ENCODE results near the gene GJA1.
"Not testable (repeated sequence)": the region's sequence is repeated elsewhere in the genome, so short reads cannot be mapped to it uniquely, and the experiment has no call there.

The GJA1 gene

GRCh38 chr6:121437851-121438651 is 2.6 kb downstream of the GJA1 start:
- no peak for DNase-seq

DNA sequence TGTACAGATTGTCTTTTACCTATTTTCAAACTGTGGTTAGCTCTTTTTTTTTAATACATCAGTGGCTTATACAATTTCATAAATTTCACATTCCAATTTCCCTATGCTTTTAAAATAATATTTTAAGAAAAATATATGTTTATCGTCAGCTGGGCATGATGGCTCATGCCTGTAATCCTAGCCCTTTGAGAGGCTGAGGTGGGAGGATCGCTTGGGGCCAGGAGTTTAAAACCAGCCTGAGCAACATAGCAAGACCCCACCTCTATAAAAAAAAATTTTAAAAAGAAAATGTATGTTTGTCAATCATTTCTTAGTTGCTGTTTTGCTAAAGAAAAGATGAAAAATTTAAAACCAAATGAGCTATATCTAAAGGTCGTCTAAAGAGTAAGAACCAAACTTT is 3.4 kb downstream of the GJA1 start:
- no peak for DNase-seq

DNA sequence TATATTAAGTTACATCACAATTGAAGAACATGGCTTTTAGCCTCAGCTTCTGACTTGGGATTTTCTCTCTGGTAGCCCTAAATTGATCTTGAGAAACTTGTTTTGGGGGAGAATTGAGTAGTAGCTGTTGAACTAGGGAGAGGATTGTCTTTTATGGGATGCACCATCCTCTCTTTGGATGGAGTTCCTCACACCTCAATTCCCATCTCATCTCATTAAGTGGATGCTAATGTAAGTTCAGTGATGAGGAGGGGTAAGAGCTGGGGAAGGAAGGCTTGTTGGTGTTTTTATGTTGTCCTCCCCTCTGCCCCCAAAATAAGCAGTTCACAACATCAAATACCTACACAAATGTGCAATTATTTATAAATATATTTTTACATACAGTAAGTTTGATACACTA is 4.0 kb downstream of the GJA1 start:
- no peak for DNase-seq

DNA sequence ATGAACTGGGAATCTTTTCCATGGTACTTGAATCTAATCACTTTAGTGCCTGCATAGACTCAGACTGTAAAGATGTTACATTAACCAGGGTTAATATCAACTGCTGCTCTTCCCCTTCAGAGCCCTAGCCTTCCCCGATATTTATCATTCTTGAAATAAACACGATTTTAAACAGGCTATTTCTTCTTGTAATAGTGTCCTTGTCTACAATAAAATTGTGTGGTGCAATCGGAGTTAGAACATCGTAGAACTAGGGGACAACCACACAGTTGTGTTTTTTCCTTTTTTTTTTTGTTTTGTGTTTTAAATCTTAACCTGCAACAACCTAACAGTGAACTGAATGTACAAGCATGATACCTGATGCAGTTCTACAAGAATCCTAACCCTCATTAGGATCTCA is 4.5 kb downstream of the GJA1 start:
- no peak for DNase-seq

GRCh38 chr6:121441477-121441876 is 6.0 kb downstream of the GJA1 start:
- DNase-seq = no peak

DNA sequence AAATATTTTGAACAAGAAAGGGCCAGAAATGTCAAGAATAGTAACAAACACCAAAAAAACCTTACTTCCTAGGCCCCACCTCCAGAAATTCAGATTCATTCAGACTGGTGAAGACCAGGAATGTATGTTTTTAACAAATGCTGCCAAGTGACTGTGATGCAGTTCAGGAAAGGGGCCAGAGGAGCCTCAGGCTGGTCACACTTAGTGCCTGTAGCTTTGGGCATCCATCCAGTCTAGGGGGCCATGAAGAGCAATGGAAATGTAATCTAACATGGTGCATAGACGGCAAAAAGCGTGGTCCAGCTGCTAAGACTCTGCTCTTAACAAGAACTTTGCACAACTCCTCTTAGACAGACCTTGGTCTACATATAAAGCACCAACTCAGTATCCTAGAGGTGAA is 7.1 kb downstream of the GJA1 start:
- DNase-seq = no peak

- no peak for DNase-seq
These were observed 8.6 kb downstream of the GJA1 start for GRCh38 chr6:121443971-121444541.

GRCh38 chr6:121446705-121447104 is 11.3 kb downstream of the GJA1 start:
- not testable (repeated sequence) for DNase-seq

DNA sequence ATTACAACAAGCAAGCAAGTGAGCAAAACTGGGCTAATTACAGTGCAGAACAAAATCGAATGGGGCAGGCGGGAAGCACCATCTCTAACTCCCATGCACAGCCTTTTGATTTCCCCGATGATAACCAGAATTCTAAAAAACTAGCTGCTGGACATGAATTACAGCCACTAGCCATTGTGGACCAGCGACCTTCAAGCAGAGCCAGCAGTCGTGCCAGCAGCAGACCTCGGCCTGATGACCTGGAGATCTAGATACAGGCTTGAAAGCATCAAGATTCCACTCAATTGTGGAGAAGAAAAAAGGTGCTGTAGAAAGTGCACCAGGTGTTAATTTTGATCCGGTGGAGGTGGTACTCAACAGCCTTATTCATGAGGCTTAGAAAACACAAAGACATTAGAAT is 12.3 kb downstream of the GJA1 start:
- DNase-seq = not testable (repeated sequence)

DNA sequence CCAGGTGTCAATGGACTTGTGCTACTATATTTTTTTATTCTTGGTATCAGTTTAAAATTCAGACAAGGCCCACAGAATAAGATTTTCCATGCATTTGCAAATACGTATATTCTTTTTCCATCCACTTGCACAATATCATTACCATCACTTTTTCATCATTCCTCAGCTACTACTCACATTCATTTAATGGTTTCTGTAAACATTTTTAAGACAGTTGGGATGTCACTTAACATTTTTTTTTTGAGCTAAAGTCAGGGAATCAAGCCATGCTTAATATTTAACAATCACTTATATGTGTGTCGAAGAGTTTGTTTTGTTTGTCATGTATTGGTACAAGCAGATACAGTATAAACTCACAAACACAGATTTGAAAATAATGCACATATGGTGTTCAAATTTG is 13.1 kb downstream of the GJA1 start:
- not testable (repeated sequence) for DNase-seq

DNA sequence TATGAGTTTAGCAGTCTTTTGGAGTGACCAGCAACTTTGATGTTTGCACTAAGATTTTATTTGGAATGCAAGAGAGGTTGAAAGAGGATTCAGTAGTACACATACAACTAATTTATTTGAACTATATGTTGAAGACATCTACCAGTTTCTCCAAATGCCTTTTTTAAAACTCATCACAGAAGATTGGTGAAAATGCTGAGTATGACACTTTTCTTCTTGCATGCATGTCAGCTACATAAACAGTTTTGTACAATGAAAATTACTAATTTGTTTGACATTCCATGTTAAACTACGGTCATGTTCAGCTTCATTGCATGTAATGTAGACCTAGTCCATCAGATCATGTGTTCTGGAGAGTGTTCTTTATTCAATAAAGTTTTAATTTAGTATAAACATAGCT is 13.9 kb downstream of the GJA1 start:
- no peak for DNase-seq

GRCh38 chr6:121450242-121450641 is 14.8 kb downstream of the GJA1 start:
- DNase-seq = no peak

- DNase-seq = no peak
These were observed 15.8 kb downstream of the GJA1 start for GRCh38 chr6:121451250-121451649.

DNA sequence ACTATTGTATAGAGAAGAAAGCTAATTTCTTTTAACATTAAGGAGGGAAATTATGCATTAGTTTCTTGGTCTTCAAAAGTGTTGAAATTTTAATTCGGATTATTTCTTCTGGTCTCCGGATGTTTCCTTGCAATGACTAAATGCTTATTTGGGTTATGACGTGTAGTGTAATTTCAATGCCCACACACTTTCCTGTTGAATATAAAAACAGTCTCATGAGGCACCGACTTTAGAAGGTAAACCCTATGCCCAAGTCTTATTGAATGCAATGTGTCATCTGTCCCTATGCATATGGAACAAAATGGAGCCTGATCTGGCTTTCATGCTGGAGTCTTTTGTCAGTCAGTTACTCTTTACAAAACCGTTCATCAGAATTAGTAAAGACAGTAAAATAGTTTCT is 17.7 kb downstream of the GJA1 start:
- no peak for DNase-seq

DNA sequence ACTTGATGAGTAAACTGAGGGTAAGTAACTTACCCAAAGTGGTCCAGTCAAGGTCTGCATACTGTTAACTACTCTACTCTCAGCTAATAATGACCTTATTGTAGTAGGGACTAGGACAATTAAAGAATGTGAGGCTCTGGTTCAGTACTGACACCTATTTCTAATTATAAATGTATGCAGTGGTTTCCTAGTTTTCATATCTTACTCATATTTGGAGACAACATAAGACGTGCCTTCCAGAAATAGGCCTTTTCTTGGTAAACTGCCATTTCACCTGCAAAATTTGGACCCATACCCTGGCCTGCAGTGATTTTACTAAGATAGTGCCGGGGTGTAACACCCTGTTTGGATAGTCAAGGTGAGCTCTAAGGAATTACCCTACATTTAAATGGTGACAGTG is 24.7 kb downstream of the GJA1 start:
- no peak for DNase-seq

DNA sequence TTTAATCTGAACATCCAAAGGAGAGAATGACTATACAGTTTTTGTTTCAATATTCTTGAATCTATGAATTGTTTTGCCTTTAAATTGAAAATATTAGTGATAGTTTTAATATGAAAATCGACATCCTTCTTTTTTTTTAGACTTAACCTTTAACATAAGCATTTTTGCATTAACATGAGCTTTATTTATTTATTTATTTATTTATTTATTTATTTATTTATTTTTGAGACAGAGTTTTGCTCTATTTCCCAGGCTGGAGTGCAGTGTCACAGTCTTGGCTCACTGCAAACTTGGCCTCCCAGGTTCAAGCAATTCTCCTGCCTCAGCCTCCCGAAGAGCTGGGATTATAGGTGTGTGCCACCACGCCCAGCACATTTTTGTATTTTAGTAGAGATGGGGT is 27.6 kb downstream of the GJA1 start:
- DNase-seq = no peak

DNA sequence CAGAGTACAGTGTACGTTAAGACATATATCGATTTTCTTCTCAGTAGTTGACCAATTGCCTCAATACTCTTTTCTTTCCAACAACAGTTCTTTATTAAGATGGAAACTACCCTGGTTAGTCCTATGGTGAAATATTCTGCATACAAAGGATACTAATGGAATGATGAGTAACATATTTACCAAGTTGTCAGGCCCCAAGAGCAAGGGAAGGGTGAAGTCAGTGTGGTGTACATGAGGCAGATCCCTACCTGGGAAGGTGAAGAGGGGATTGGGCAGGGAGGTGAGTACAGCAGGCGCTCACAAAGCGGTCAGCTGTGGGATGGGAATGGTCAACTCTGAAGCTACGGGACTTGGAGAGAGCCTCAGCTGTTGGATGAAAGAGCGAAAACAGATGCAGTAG is 29.7 kb downstream of the GJA1 start:
- no peak for DNase-seq

DNA sequence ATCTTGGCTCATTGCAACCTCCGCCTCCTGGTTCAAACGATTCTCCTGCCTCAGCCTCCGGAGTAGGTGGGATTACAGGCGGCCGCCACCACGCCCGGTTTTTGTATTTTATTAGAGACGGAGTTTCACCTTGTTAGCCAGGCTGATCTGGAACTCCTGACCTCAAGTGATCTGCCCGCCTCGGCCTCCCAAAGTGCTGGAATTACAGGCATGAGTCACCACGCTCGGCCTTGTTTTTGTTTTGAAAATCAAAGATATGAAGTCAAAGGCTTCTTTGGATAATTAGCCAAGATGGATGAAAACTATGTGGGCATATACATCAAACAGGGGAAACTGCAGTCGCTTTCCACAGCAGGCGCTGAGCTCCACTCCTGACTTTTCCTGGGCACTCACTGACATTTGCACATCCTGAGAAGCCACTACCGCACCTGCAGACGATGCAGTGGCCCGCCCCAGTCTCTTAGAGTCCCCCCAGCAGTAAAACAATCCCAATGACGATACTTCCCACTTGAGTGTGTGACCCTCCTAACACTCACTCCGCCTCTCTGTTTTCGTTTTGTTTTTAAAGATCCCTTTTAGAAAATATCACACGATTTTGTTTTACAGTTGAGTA is 44.1 kb downstream of the GJA1 start:
- DNase-seq = no peak

GRCh38 chr6:121480099-121480713 is 44.8 kb downstream of the GJA1 start:
- DNase-seq = no peak

DNA sequence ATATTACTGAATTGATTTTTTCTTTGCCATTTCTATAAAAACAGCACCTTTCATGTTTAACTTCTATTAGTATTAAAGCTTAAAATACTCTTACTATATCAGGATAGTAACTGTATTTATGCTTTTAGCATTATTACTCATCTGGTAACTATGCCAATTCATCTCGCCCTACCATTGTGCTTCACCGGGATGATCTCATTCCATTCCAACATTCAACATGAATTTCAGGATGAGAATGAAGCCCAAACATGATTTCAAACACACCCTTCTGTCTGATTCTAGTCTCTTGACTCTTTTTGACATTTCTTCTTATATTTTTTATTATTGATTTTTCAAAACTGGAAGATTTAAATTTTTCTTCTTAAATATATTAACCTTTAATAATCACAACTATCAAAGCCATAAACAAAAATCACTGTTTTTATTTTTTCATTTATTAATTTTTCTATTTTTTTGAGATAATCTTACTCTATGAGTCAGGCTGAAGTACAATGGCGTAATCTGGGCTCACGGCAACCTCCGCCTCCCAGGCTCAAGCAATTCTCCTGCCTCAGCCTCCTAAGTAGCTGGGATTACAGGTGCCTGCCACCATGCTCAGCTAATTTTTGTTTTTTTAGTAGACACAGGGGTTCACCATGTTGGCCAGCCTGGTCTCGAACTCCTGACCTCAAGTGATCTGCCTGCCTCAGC is 46.7 kb downstream of the GJA1 start:
- no peak for DNase-seq

- no peak for DNase-seq
These were observed 47.3 kb downstream of the GJA1 start for GRCh38 chr6:121482751-121483150.

DNA sequence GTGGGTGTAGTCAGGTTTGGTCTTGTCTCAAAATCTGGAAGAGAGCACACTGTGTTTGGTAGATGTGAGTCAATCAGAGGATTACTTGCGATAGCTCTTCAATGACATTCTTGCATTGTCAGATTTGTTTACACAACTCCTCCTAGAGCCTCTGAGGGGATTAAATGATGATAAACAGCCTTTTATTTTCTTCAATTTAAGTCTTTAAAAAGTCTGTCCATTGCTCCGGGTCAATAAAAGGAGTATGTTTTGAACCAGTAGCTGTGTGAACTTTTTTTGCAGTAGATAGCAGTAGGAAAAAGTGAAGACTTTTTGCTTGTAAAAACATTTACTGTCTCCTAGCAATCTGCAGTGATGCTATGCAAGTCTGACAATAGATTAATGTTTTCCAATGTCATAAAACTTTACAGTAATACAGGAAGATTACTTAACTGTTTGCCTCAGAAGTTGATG is 49.9 kb downstream of the GJA1 start:
- no peak for DNase-seq

DNA sequence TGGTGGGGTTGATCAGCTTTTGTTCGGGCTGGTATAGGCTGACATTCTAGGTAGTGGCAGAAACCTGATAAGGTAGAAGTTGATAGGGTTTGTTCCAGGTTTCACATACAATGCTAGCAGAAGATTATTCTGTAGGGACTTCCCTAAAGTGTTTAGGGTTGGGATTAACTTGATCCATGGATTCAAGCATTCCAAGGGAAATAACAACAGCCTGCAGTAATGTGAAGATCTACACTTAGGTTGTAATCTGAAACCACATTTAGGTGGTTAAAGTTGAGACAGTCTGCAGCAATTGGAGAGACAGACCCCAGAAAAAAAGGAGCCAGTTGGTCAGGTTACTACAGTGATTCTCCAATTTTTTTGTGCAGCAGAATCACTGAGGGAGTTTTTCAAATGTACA is 56.1 kb downstream of the GJA1 start:
- DNase-seq = no peak

Measured in COR-L47 (cell line).